Keratinocyte (primary cell): ENCODE measurements around the gene MAGI1.

ENCODE experiments used
- CTCF ChIP-seq, 3 experiments: IDR thresholded peaks in 1 of 3; conservative IDR thresholded peaks in 1 of 3; optimal IDR thresholded peaks in 1 of 3; 2 replicates in 2 of 3; 3 replicates in 1 of 3; pipeline versions ENCODE3 to v1.5.1; 2011; ENCODE audit warnings: low read length in 3 of 3, mild to moderate bottlenecking in 3 of 3, moderate library complexity in 2 of 3, control low read depth in 1 of 3, inconsistent platforms in 1 of 3; ENCODE audit not compliant: insufficient read depth in 2 of 3; ENCODE audit errors: extremely low read depth in 1 of 3
- EZH2 ChIP-seq: IDR thresholded peaks from one replicate; pipeline ENCODE4 v1.6.1; 2012; ENCODE audit warnings: inconsistent platforms, mild to moderate bottlenecking, low read length, moderate library complexity

- TF ChIP-seq CTCF (optimal IDR thresholded peaks at IDR 0.05 in 1 of 3, IDR thresholded peaks at IDR 0.05 in 1 of 3, conservative IDR thresholded peaks at IDR 0.05 in 1 of 3; ENCODE audit: extremely low read depth in 1 of 3, insufficient read depth in 2 of 3, low read length in 3 of 3): no peak
- no peak for TF ChIP-seq EZH2
Observed at GRCh38 chr3:66068255-66068654, 29.5 kb upstream of the MAGI1 start.
